ENCODE data around the gene ADAMTS17. TPM values are rescaled to one million over a fixed set of nuclear protein-coding genes. Genes with fewer than 3 reads are reported as not detected.
"Not testable (repeated sequence)": the region's sequence is repeated elsewhere in the genome, so short reads cannot be mapped to it uniquely, and the experiment has no call there.

The ADAMTS17 gene
- polyA plus RNA-seq, 1 donor, result 4.0 TPM

DNA sequence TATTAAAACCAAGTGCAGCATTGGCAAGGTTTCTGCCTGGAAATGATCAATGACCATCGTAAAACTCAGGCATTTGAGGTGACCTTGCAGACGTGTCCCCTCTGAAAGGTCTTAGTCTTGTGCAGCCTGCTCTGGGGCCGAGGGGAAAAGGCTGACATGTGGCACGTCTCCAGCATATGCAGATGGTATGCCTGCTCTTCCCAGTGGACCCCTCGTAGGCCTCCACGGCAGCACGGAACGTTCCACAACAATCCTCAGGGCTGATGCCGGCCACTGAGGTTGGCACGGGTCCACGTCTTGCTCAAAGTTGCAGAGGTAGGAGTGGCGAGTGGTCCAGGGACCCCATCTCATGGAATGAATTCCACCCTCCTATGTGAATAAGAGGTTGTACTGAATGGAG, 361.0 kb downstream of the ADAMTS17 start:
- DNase-seq (ENCODE audit: low read depth), result no peak

DNA sequence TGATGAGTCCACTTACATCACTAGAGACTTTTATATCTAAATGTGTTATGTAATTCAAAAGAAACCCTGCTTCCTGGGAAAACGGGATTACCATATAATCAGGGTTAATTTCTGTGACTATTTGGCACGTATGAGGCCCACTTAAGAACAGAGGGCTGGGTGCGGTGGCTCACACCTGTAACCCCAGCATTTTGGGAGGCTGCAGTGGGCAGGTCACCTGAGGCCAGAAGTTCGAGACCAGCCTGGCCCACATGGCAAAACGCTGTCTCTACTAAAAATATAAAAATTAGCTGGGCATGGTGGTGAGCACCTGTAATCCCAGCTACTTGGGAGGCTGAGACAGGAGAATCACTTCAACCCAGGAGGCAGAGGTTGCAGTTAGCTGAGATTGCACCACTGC, 361.9 kb downstream of the ADAMTS17 start:
- DNase-seq (ENCODE audit: low read depth), result not testable (repeated sequence)

DNA sequence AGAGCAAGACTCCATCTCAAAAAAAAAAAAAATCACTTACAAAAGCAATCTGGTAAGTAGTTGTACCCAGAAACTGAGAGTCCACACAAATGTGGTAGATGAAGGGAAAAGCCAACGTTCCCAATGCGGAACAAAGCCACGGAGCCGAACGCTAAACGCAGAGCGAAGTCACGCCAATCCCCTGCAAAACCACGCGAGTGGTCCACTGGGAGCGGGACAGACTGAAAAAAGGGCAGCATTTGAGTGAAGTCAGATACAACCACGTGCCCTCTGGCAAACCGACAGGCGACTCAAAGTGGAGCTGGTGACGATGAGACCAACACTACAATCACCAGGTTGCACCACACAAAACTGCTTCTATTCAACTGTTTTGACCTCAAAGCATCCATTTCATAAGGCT, 362.4 kb downstream of the ADAMTS17 start:
- DNase-seq (ENCODE audit: low read depth), result no peak

DNA sequence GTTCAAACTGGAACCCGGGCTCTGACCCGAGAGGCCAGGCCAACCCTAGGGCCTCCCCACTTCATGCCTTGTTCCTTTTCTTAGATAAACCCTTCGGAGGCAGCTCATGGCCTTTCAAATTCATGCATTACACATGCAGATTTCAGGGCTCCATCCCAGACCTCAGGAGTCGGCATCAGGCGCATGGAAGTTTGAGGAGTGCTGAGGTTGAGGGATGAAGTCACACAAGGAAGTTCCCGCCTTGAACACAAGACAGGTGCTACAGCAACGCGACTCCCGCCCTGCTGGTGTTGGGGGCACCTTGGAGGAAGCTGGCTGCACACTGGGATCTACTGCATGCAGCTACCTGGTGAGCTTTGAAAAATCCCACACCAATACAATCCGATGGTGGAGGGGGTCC, 363.3 kb downstream of the ADAMTS17 start:
- DNase-seq (ENCODE audit: low read depth), result no peak

DNA sequence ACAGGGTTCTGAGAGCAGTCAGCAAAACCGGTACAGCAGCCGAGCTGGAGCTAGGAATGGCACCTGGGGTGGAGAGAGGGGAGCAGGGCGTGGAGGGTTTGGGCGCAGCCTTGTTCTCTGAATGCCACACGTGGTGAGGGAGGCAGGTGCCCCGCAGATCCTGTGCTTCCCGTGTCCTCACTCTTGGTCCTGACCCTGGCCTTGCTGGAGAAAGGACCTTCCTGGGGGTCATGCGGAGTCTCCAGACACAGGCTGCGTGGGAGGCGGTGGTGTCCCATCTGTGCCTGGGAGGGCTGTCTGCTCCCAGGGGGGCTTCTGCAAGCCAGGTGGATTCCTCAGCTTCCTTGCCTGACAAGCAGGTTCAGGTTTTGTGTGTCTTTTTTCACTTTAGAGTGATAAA, 363.8 kb downstream of the ADAMTS17 start:
- no peak for DNase-seq (ENCODE audit: low read depth)

DNA sequence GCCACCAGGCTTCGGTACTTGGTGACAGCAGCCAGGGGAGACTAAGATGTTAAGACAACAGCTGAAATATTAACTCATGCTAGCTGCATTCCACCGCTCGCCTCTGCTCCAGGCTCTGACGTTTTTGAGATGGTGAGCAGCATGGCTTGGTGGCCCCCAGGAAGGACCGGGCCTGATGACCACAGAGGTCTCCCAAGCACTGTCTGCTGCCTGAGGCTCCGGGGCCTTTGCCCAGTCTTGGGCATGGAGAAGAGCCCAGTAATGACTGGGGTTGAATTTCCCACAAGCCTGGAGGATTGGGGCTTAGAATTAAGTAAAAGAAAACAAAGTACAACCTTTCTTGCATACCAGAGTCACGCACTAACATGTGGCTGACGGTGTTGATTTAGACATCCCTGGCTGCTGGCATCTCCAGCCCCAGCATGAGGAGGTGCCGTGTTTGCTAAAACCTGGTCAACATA, 364.9 kb downstream of the ADAMTS17 start:
- no peak for DNase-seq (ENCODE audit: low read depth)

DNA sequence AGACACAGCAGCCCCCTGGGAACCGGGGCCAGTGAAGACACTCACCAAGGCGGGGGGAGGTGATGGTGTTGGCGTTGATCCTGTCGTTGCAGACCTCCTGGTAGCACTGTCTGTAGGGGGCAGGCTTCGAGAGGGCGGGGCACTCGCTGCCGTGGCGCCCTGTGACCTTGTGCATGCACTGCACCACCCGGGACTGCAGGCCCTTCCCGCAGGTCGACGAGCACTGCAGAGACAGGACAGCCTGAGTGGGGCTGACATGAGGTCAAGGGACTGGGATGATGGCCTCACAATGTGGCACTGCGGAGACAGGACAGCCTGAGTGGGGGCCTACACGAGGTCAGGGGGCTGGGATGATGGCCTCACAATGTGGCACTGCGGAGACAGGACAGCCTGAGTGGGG, 365.8 kb downstream of the ADAMTS17 start:
- no peak for DNase-seq (ENCODE audit: low read depth)

DNA sequence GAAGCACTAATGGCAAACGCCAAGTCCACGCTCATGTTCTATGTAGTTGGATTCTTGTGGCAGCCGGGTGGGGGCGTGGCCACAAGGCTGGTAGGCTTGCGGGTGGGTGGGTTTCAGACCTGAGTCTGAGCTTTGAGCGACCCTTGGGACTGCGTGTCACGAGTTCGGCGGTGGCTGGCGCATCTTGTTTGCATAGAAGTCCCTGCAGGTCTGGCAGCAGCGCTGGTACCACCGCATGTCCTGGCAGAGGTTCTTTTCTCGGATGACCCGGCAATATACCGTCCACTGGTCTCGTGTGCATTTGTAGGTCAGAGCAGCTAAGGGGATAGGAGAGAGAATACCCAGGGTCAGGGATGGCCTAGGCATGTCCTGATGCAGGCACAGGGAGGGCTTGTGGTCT, 367.5 kb downstream of the ADAMTS17 start:
- DNase-seq (ENCODE audit: low read depth), result no peak

DNA sequence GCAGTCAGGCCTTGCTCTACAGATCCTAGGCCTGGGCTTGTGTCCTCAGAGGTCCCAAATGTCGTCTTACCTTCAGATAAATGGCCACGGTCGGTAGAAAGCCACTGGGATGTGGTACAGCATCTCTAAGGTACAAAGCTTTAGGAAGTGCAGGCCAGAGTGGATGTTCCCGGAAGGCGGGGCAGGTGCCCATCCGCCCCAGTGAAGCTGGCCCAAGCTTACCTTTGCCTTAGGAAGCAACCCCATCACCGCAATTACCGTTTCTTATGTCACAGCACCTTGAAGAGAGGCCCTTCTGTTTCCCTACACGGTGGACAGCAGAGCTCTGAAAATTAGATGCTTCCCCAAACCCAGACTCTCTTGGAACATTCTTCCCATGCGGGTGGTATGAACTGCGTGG, 368.4 kb downstream of the ADAMTS17 start:
- DNase-seq (ENCODE audit: low read depth), result no peak

DNA sequence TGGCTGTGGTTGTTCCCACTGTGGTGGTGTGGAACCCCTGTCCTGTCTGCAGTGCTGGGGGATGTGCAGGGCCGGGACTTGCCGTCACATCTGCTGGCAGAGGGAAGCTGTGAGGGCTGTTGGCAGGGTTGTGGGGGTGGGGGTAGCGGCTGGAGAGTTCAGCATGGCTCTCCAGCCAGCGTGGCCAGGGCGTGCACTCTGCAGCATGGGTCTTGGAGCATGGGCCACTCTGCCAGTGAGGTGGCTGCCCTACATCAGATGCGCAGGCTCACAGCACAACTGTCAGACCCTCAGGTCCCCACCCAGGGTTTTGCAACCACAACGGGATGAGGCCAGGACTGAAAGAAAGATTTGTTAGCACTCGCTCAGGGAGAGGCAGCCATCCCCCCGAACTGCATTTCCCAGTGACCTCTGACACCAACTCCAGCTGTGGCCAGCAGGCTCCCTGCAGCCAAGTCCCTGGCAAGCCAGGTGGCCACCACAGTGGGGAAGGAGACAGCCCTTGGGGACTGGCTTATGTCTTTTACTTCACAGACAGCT, 370.8 kb downstream of the ADAMTS17 start:
- no peak for DNase-seq (ENCODE audit: low read depth)

DNA sequence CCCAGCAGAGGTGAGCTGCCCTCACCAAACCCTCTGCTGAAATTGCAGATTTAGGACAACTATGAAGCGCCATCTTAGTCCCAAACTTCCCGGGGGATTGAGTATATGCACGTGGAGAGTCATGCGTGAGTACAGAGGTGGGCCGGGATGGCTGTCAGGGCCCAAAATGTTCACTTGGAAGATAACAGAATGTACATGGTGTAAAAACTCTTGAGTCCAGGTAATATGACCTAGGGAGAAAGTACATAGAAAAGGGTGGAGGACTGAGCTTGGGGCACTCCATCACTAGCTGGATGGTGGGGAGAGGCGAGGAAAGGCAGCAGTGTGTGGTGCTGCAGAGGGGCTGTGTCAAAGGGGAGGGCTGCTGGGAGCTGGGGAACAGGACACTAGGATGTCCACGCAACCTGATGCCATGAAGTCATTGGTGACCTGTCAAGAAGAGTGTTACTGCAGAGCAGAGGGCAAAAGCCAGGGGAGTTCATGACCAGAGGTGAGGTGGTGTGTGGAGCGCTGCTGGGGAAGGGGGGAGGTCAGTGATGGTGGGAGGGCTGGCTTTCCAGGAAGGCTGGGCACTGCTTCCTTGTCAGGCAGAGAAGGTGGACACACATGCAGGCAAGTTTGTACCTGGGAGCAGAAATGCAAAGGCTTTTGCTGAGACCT, 372.4 kb downstream of the ADAMTS17 start:
- DNase-seq (ENCODE audit: low read depth), result no peak

DNA sequence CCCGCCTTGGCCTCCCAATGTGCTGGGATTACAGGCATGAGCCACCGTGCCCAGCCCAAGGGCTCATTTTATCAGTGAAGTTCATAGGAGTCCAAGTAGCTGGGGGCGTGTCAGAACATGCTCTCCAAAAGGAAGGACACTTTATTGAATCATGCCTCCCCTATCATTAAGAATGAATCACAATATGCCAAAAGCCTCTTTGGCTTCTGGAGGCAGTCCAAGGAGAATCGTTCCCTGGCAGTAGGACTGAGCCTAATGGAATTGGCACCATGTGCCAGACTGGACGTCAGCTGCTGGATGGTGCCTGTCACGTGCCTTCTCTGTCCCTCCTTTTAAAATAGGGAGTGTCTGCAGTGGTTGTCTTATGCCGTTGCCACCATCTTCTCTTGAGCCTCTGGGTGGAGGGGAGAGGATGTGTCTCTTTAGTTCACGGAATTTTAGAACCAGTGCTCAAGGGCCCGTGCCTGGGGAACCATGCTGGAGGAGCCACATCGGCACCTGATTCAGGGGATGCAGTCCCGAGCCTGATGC, 373.9 kb downstream of the ADAMTS17 start:
- no peak for DNase-seq (ENCODE audit: low read depth)

DNA sequence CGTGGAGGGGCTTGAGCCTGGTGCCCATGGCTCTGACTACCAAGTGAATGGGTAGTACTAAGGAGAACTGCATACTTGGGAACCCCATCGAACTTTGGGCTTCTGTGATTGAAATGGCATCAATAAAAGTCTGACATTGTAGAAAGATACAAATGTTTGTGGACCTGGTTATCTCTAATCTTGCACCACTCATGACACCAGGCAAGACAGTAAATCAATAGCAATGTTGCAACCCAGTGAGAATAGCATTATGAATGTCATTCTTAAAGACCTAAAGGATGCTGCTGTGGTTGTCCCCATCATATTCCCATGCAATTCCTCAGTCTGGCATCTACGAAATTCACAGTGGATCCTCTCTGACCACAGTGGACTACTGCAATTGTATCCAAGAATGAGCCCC, 375.0 kb downstream of the ADAMTS17 start:
- DNase-seq (ENCODE audit: low read depth), result no peak

DNA sequence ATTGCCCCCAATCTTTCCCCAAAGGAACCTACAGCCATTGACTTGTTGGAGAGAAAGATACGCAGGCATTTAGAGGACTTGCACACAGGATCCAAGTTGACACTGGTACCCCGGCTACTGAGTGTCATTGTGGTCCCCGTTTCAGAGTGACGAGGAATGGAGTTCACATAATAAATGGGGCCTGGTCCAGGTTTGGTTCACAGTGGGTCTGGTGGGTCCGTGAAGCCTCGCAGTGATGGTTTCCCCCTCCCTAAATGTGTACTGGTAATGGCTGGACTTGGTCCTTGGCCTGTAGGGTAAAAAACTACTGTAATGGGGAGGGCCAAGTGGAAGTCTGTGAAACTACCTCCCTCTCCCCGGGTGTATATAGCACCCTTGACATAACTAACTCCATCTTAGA, 376.4 kb downstream of the ADAMTS17 start:
- no peak for DNase-seq (ENCODE audit: low read depth)

DNA sequence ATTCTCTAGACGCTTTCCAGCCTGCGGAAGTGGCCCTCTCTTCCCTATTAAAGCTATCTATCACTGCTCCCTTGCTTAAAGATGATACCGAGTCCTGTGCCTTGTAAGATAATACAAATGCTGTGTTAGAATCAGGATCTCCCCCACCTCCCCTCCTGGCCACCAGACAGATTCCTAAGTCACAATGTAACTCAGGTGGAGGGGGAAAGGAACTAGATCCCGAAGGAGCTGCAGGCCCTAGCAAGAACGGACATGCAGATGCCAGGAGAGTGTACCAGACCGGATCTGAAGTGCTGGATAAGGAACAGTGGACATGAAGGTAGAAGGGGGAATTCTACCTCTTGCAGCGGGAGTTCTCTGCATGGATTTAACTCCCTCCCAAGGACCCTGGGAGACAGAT, 377.8 kb downstream of the ADAMTS17 start:
- no peak for DNase-seq (ENCODE audit: low read depth)

DNA sequence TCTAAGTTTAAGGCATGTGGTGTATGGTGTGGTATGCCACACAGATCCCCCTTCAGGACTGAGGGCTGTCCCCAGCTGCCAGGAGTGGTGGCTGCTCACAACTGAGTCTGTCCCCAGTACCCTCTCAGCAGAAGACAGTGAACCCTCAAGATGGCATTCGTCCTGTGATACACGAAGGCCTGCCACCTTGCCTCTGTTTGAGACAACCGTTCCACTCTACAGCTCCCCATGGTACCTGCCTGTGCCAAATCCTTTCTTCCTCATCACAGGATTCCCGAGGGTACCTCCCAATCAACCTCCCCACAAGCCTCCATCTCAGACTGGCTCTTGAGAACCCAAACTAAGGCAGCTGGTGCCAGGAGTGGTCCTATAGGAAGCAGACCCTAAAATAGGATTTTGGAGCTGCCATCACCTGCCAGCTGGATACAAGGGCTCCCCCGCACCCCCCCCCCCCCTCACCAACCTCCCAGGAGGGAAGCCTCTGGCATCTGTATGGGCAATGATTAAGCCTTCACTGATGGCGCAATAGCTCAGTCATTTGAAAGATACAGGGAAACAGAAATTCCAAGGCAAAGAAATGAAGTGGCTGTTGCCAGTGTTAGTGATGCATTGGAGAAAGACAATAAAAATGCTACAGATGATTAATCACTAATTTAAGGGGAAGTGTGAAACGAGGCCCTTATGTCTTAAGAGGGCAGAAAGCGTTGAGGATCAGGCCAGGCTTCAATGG, 378.5 kb downstream of the ADAMTS17 start:
- DNase-seq (ENCODE audit: low read depth), result no peak

DNA sequence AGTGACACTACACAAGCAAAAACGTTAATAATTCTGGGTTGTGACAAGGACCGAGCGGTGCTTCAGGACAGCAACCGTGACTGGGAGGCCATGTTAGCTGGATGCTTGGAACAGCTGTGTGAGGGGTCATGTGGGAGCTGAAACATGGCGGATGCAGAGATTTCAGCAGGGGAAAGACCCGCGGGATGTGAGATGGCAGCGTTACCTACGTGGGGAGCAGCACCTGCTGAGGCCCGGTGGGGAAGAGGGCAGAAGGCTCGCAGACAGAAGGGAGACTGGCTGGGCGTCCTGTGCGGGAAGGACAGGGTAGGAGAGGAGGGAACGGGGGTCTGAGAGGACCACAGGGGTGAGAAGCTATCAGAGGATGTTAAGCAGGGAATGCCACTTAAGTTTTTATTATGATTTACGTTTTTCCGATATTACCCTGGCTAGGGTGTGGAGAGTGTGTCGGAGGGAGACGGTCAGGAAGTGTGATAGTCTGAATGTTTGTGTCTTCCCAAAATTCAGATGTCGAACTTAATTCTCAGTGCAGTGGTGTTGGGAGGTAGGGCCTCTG, 379.7 kb downstream of the ADAMTS17 start:
- DNase-seq (ENCODE audit: low read depth), result no peak

DNA sequence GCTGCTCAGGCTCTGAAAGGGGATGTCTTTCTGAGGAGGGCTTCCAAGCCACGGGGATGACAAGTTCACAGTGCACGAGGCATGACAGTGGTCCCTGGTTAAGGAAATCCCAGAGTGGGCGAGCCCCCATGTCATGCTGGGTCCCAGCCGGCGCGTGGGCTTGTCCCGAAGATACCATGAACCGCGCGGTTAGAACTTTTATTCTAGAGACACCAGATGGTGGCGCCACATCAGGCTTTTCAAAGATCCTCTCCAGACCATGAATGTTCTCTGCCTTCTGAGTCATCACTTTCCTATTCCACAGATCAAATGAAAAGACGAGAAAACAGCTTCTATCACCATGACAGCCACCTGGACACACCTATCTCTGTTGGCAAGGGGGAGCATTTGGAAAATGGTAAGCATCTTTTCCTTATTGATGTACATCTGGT, 380.7 kb downstream of the ADAMTS17 start:
- DNase-seq (ENCODE audit: low read depth), result no peak

DNA sequence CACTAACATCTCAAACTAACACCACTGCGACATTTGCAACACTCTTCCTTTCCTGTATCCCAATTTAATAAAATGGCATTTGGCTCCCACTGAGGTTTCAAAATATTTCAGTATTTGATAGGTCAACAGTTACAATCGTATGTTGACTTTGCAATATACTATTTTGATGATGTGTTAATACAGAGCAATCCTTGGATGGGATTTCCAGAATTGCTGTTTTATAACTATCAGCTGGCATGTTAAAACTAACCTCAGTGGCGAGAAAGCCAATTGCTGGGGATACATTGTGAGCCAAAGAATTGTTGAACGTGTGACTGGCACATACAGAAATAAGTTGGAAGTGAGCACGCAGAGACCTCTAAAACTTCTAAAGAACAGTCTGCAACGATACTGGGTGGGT, 382.4 kb downstream of the ADAMTS17 start:
- DNase-seq (ENCODE audit: low read depth), result no peak

DNA sequence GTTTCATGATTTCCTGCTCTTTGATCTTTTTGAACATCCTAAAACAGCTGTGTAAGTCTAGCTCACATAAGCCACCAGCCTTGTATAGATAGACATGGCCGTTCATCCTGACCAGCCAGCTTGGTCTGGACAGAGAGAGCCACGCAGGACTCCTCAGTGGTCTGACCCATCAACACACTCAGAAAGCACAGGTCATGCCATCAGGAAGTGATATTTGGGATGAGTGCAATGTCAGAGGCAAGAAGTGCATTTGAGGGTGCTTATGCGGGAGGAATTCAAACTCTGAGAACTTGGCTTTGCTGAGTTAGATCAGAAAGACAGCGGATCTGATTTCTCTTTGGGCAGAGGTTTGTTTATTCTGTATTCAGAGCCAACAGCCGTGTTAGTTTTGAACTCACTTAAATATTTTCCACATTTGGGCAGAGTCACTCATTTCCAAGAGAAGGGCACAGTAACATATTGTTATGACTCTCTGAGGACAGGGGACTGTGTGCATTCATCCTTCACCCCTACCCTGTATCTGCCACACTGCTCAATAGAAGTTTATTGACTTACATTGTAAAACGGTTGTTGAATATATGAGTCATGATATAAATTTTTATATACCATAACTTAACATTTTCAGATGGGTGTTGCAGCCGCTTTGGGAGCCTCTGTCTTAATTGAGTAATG, 383.2 kb downstream of the ADAMTS17 start:
- DNase-seq (ENCODE audit: low read depth), result no peak

DNA sequence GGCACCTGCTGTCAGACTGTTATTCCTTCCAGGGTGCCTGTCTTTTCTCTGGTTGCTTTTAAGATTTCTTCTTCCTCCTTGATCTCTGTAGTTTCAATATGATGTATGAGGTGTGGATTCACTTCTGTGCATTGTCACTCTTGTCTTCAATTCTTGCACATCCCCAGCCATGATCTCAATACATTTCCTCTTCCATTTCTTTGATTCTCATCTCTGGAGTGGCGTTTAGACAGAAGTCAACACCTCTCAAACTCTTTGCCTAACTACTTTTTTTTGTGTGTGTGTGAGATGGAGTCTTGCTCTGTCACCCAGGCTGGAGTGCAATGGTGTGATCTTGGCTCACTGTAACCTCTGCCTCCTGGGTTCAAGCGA, 384.1 kb downstream of the ADAMTS17 start:
- DNase-seq (ENCODE audit: low read depth), result no peak

Measured in forelimb muscle (tissue), 1 donor.